IMR-90 (cell line): ENCODE results near the gene PLCL1. TPM values are rescaled to one million over a fixed set of nuclear protein-coding genes. Genes with fewer than 3 reads are reported as not detected.

Experiments
- ATAC-seq: fragments of 200-7000 bp; cut with Tn5 transposase; 2 replicates; pipeline ENCODE4 v1.9.1; 2020; ENCODE audit warnings: low read depth, mild to moderate bottlenecking, moderate library complexity
- BruUV-seq: library from RNA; stranded (reverse); fragments of 400-500 nt; replicated peaks from 2 replicates; lab custom pipeline; 2021; lab: Mats Ljungman, UMichigan
- CTCF ChIA-PET: fragments of 300-600 bp; formaldehyde crosslinking; extraction: SDS; loops from one replicate; lab custom pipeline; 2021; ENCODE audit warnings: antibody characterized with exemption; lab: Yijun Ruan, JAX
- POLR2A ChIA-PET: fragments of 300-600 bp; sonication (Branson Sonifier 250); formaldehyde crosslinking; loops from one replicate; lab custom pipeline; 2022; ENCODE audit warnings: antibody characterized with exemption; ENCODE audit not compliant: unreplicated experiment; lab: Charles Lee
- DNase-seq: peaks from one replicate; pipeline ENCODE4 v3.0.0; 2013
- H2AFZ ChIP-seq: replicated peaks from 2 replicates; pipeline ENCODE3; 2013; ENCODE audit warnings: low read length, mild to moderate bottlenecking; ENCODE audit not compliant: poor library complexity
- H2AK5ac ChIP-seq: 2 replicates; pipeline ENCODE4 v1.6.1; 2013; ENCODE audit warnings: low read depth, low read length, inconsistent platforms
- H2AK9ac ChIP-seq: replicated peaks from 2 replicates; pipeline ENCODE3; 2013; ENCODE audit warnings: mild to moderate bottlenecking, low read depth, low read length, moderate library complexity; ENCODE audit not compliant: poor library complexity
- H2BK120ac ChIP-seq: 2 replicates; pipeline ENCODE4 v1.6.1; 2013; ENCODE audit warnings: low read depth, low read length, inconsistent platforms
- H2BK15ac ChIP-seq: 3 replicates; pipeline ENCODE4 v1.6.1; 2013; ENCODE audit warnings: low read depth, low read length, inconsistent platforms
- H2BK20ac ChIP-seq: 2 replicates; pipeline ENCODE4 v1.6.1; 2013; ENCODE audit warnings: low read depth, mild to moderate bottlenecking, inconsistent platforms, low read length, moderate library complexity
- H2BK5ac ChIP-seq: 2 replicates; pipeline ENCODE4 v1.6.1; 2013; ENCODE audit warnings: mild to moderate bottlenecking, low read depth, low read length, inconsistent platforms; ENCODE audit not compliant: poor library complexity, severe bottlenecking
- H3K14ac ChIP-seq: replicated peaks from 2 replicates; pipeline ENCODE4 v1.6.1; 2013; ENCODE audit warnings: low read depth, low read length, inconsistent platforms
- H3K18ac ChIP-seq: 2 replicates; pipeline ENCODE4 v1.6.1; 2013; ENCODE audit warnings: low read depth, low read length, control low read depth
- H3K23ac ChIP-seq: 2 replicates; pipeline ENCODE4 v1.6.1; 2013; ENCODE audit warnings: low read depth, low read length, inconsistent platforms
- H3K27ac ChIP-seq: 2 replicates; pipeline ENCODE4 v1.5.1; 2013; ENCODE audit warnings: mild to moderate bottlenecking, control low read depth, low read length; ENCODE audit not compliant: insufficient read depth
- H3K27me3 ChIP-seq: 2 replicates; pipeline ENCODE4 v1.6.1; 2013; ENCODE audit warnings: low read length; ENCODE audit not compliant: control insufficient read depth, insufficient read depth
- H3K36me3 ChIP-seq: 2 replicates; pipeline ENCODE4 v1.6.1; 2013; ENCODE audit warnings: low read length, mixed read lengths; ENCODE audit not compliant: control insufficient read depth, insufficient read depth
- H3K4ac ChIP-seq: 2 replicates; pipeline ENCODE4 v1.6.1; 2013; ENCODE audit warnings: low read depth, low read length, inconsistent platforms
- H3K4me1 ChIP-seq: 2 replicates; pipeline ENCODE4 v1.6.1; 2013; ENCODE audit warnings: low read length, mixed read lengths; ENCODE audit not compliant: control insufficient read depth, insufficient read depth
- H3K4me2 ChIP-seq: 2 replicates; pipeline ENCODE4 v1.6.1; 2013; ENCODE audit warnings: low read depth, mild to moderate bottlenecking, control low read depth, low read length, moderate library complexity
- H3K4me3 ChIP-seq: 2 replicates; pipeline ENCODE4 v1.5.1; 2013; ENCODE audit warnings: low read depth, mild to moderate bottlenecking, control low read depth, low read length, moderate library complexity; ENCODE audit not compliant: insufficient read depth
- H3K56ac ChIP-seq: 2 replicates; pipeline ENCODE4 v1.6.1; 2013; ENCODE audit warnings: low read length, inconsistent platforms; ENCODE audit not compliant: insufficient read depth; ENCODE audit errors: extremely low read depth
- H3K79me1 ChIP-seq, 2 experiments: 2 replicates each; pipeline ENCODE4 v1.6.1; 2013; ENCODE audit warnings: low read length in 2 of 2, inconsistent platforms in 1 of 2, low read depth in 1 of 2
- H3K9ac ChIP-seq: 2 replicates; pipeline ENCODE4 v1.6.1; 2013; ENCODE audit warnings: low read depth, low read length, control low read depth
- H3K9me1 ChIP-seq: 2 replicates; pipeline ENCODE4 v1.6.1; 2013; ENCODE audit warnings: low read length, inconsistent platforms; ENCODE audit not compliant: insufficient read depth
- H3K9me3 ChIP-seq: 2 replicates; pipeline ENCODE4 v1.6.1; 2013; ENCODE audit warnings: low read length; ENCODE audit not compliant: control insufficient read depth, insufficient read depth
- H4K20me1 ChIP-seq: 2 replicates; pipeline ENCODE4 v1.6.1; 2013; ENCODE audit warnings: low read length, inconsistent platforms; ENCODE audit not compliant: insufficient read depth
- H4K5ac ChIP-seq: 2 replicates; pipeline ENCODE4 v1.6.1; 2013; ENCODE audit warnings: mild to moderate bottlenecking, low read depth, low read length, control low read depth
- H4K8ac ChIP-seq, 2 experiments: 2 replicates each; pipeline ENCODE4 v1.6.1; 2013; ENCODE audit warnings: low read depth in 2 of 2, low read length in 2 of 2, control low read depth in 1 of 2, inconsistent platforms in 1 of 2
- H4K91ac ChIP-seq: 2 replicates; pipeline ENCODE4 v1.6.1; 2013; ENCODE audit warnings: low read depth, low read length, inconsistent platforms; ENCODE audit not compliant: insufficient read depth
- BHLHE40 ChIP-seq: fragments of 150-350 bp; IDR thresholded peaks from 2 replicates; pipeline ENCODE4 v1.6.1; 2016; ENCODE audit warnings: mild to moderate bottlenecking, low read depth, low read length
- CEBPB ChIP-seq: IDR thresholded peaks from 2 replicates; pipeline ENCODE4 v1.6.1; 2012; ENCODE audit warnings: low read depth, low read length, improper control_type of control experiment
- CHD1 ChIP-seq: IDR thresholded peaks from 2 replicates; pipeline ENCODE4 v1.6.1; 2012; ENCODE audit warnings: low read depth, low read length, improper control_type of control experiment
- CTCF ChIP-seq: conservative IDR thresholded peaks from 2 replicates; pipeline ENCODE4 v1.5.1; 2012; ENCODE audit warnings: mild to moderate bottlenecking, low read depth, low read length, improper control_type of control experiment
- ELK1 ChIP-seq: fragments of 150-350 bp; IDR thresholded peaks from 2 replicates; pipeline ENCODE4 v1.6.1; 2016; ENCODE audit warnings: low read depth, mild to moderate bottlenecking, low read length, moderate library complexity, borderline replicate concordance
- FOS ChIP-seq: fragments of 150-350 bp; IDR thresholded peaks from 2 replicates; pipeline ENCODE4 v1.6.1; 2016; ENCODE audit warnings: low read depth, low read length
- MAFK ChIP-seq: IDR thresholded peaks from 2 replicates; pipeline ENCODE4 v1.6.1; 2012; ENCODE audit warnings: low read depth, low read length, improper control_type of control experiment
- MAZ ChIP-seq: IDR thresholded peaks from 2 replicates; pipeline ENCODE4 v1.6.1; 2012; ENCODE audit warnings: low read depth, mild to moderate bottlenecking, low read length, improper control_type of control experiment, moderate library complexity, borderline replicate concordance
- MXI1 ChIP-seq: IDR thresholded peaks from 2 replicates; pipeline ENCODE4 v1.6.1; 2012; ENCODE audit warnings: low read depth, mild to moderate bottlenecking, low read length, moderate library complexity, borderline replicate concordance
- NFE2L2 ChIP-seq: fragments of 150-350 bp; IDR thresholded peaks from 2 replicates; pipeline ENCODE4 v1.6.1; 2016; ENCODE audit warnings: low read depth, mild to moderate bottlenecking, low read length
- POLR2A ChIP-seq: IDR thresholded peaks from 2 replicates; pipeline ENCODE4 v1.6.1; 2012; ENCODE audit warnings: mild to moderate bottlenecking, low read depth, low read length
- RAD21 ChIP-seq: IDR thresholded peaks from 2 replicates; pipeline ENCODE4 v1.6.1; 2012; ENCODE audit warnings: low read length, improper control_type of control experiment
- RCOR1 ChIP-seq: IDR thresholded peaks from 2 replicates; pipeline ENCODE4 v1.6.1; 2012; ENCODE audit warnings: mild to moderate bottlenecking, low read length, improper control_type of control experiment; ENCODE audit not compliant: insufficient replicate concordance
- RFX5 ChIP-seq: IDR thresholded peaks from 2 replicates; pipeline ENCODE4 v1.8.0; 2012; ENCODE audit warnings: low read depth, mild to moderate bottlenecking, low read length, moderate library complexity
- SMC3 ChIP-seq: fragments of 150-350 bp; IDR thresholded peaks from 2 replicates; pipeline ENCODE4 v1.6.1; 2016; ENCODE audit warnings: low read depth, mild to moderate bottlenecking, antibody characterized with exemption, low read length, moderate library complexity
- USF2 ChIP-seq: fragments of 150-350 bp; IDR thresholded peaks from 2 replicates; pipeline ENCODE4 v1.6.1; 2017; ENCODE audit warnings: mild to moderate bottlenecking, antibody characterized with exemption, low read length, low read depth
- WGBS, 2 experiments: methylation state at CpG; one replicate each; pipeline versions ENCODE4 v1.1.5 to v1.1.7; 2013; ENCODE audit warnings: missing lambda C conversion rate in 2 of 2; ENCODE audit not compliant: insufficient read length in 1 of 2; ENCODE audit errors: extremely low coverage in 2 of 2; 5-methylcytosine and 5-hydroxymethylcytosine counted together
- dilution Hi-C: fragments of 300-500 bp; cut with HindIII; formaldehyde crosslinking; loops from one replicate; pipeline ENCODE4 v1.14.3; 2018; ENCODE audit warnings: low sequenced_read_pairs; ENCODE audit not compliant: unreplicated experiment
- in situ Hi-C: fragments of 300-500 bp; cut with MboI; formaldehyde crosslinking; loops from 3 replicates; pipeline ENCODE4 v1.14.3; 2019; ENCODE audit warnings: low sequenced_read_pairs, inconsistent platforms, mixed read lengths
- intact Hi-C: fragments of 100-400 bp; cut with micrococcal nuclease; formaldehyde crosslinking; loops from 2 replicates; pipeline ENCODE4 v1.10.0; 2022
- polyA plus RNA-seq, 3 experiments: library from polyadenylated mRNA; depleted of rRNA; stranded (reverse); fragments of >200 nt; gene quantifications; 2 replicates each; pipeline ENCODE4 v1.2.3, GENCODE V29; 2012; ENCODE audit warnings: low replicate concordance in 1 of 3
- total RNA-seq: library from RNA; depleted of rRNA; stranded (reverse); fragments of >200 nt; gene quantifications from 2 replicates; pipeline ENCODE4 v1.2.3, GENCODE V29; 2012

The PLCL1 gene
- total and polyA plus RNA-seq, 2 of the 4 experiments (the other 2 are of a cell fraction), result 0.14 to 0.18 TPM

GRCh38 chr2:197985029-197985638 lies 180.7 kb downstream of the PLCL1 start:
- no peak overlapping the region for H3K18ac ChIP-seq
- no peaks in the 10 kb centered on the region for H3K79me1 ChIP-seq
- no peak overlapping the region for H2BK20ac ChIP-seq
- H3K9ac ChIP-seq, result no peak overlapping the region
- no peaks in the 10 kb centered on the region for H3K36me3 ChIP-seq
- no peak overlapping the region for H2BK15ac ChIP-seq
- no peak overlapping the region for H4K91ac ChIP-seq
- no peak overlapping the region for H2AFZ ChIP-seq
- H3K27ac ChIP-seq, result no peak overlapping the region
- intact Hi-C loops, result no loop called here
- no peak overlapping the region for H3K4ac ChIP-seq
- in situ Hi-C loops, result no loop called here
- ChIA-PET POLR2A (no interaction called here), CTCF (no interaction called here)
- no peak overlapping the region for H3K23ac ChIP-seq
- H3K9me3 ChIP-seq, result no peaks in the 10 kb centered on the region
- H2BK5ac ChIP-seq, result no peak overlapping the region
- TF ChIP-seq CTCF, result no peak
- no peak for TF ChIP-seq FOS
- TF ChIP-seq SMC3, result no peak
- no peak for TF ChIP-seq MAFK
- TF ChIP-seq RFX5, result no peak
- no peak for TF ChIP-seq CEBPB
- no peak for TF ChIP-seq CHD1
- no peak for TF ChIP-seq MAZ
- TF ChIP-seq RAD21, result no peak
- TF ChIP-seq BHLHE40, result no peak
- no peak for TF ChIP-seq POLR2A
- TF ChIP-seq RCOR1, result no peak
- no peak for TF ChIP-seq MXI1
- no peak for TF ChIP-seq USF2
- no peak for TF ChIP-seq ELK1
- TF ChIP-seq NFE2L2, result no peak
- WGBS, 2 experiments, result no CpG with 5 or more reads among the region's 2 CpGs
- no peak overlapping the region for H2AK9ac ChIP-seq
- H3K14ac ChIP-seq, result no peak overlapping the region
- H3K9me1 ChIP-seq, result no peaks in the 10 kb centered on the region
- H4K20me1 ChIP-seq, result no peaks in the 10 kb centered on the region
- no peak overlapping the region for H3K4me2 ChIP-seq
- H3K4me3 ChIP-seq, result no peak overlapping the region
- H4K5ac ChIP-seq, result no peak overlapping the region
- H2AK5ac ChIP-seq, result no peak overlapping the region
- no peak for DNase-seq
- H2BK120ac ChIP-seq, result no peak overlapping the region
- dilution Hi-C loops, result no loop called here
- no peaks in the 10 kb centered on the region for H3K27me3 ChIP-seq
- H3K4me1 ChIP-seq, result no peaks in the 10 kb centered on the region
- H4K8ac ChIP-seq, result no peak overlapping the region
- H3K56ac ChIP-seq, result no peak overlapping the region
- ATAC-seq, result no peak
- BruUV-seq, result no TSS peak
